Esophagus squamous epithelium (tissue), 5 donors: ENCODE results near the gene GSK3B. TPM values are rescaled to one million over a fixed set of nuclear protein-coding genes. Genes with fewer than 3 reads are reported as not detected.

Experiments
- DNase-seq: peaks from one replicate; lab custom pipeline; 2025; lab: John Stamatoyannopoulos, UW
- H3K27ac ChIP-seq, 4 donors: fragments of 200-600 bp; sonication (generic); one replicate each; pipeline ENCODE4 v1.5.1; 2016 to 2019; ENCODE audit warnings: mild to moderate bottlenecking in 1 of 4
- H3K27me3 ChIP-seq, 4 donors: fragments of 200-600 bp; sonication (generic); 1 replicate in 3 of 4; 2 replicates in 1 of 4; pipeline versions ENCODE4 v1.5.1 to v1.6.0; 2017 to 2021; ENCODE audit warnings: antibody characterized with exemption in 1 of 4
- H3K36me3 ChIP-seq, 3 donors: fragments of 200-600 bp; sonication (generic); one replicate each; pipeline ENCODE4 v1.5.1; 2016 to 2019
- H3K4me1 ChIP-seq, 3 donors: fragments of 200-600 bp; sonication (generic); one replicate each; pipeline ENCODE4 v1.5.1; 2017 to 2019
- H3K4me3 ChIP-seq, 4 donors: fragments of 200-600 bp; sonication (generic); 1 replicate in 3 of 4; 2 replicates in 1 of 4; pipeline ENCODE4 v1.5.1; 2016 to 2019; ENCODE audit warnings: mild to moderate bottlenecking in 2 of 4, moderate library complexity in 1 of 4
- H3K9me3 ChIP-seq, 3 donors: fragments of 200-600 bp; sonication (generic); one replicate each; pipeline ENCODE4 v1.5.1; 2016 to 2019
- POLR2A ChIP-seq, 4 donors: fragments of 450-650 bp; IDR thresholded peaks; one replicate each; pipeline ENCODE4 v1.6.1; 2017; ENCODE audit warnings: antibody characterized with exemption in 4 of 4, mild to moderate bottlenecking in 4 of 4, moderate library complexity in 3 of 4
- WGBS, 2 donors: methylation state at CpG; one replicate each; pipeline ENCODE4 v1.1.5; 2018; 5-methylcytosine and 5-hydroxymethylcytosine counted together
- intact Hi-C: fragments of 100-400 bp; cut with DNase I; formaldehyde crosslinking; loops from one replicate; pipeline ENCODE4 v1.15.0; 2022
- total RNA-seq, 4 donors: library from RNA; depleted of rRNA; stranded (reverse); fragments of >200 nt; gene quantifications; one replicate each; pipeline ENCODE4 v1.1.0, GENCODE V29; 2016
- TF ChIP-seq, protein P1 (sequence below), 6 experiments: fragments of 450-650 bp in 4 of 6; fragments of 200-600 bp in 2 of 6; sonication (generic) in 2 of 6; IDR thresholded peaks; one replicate each; pipeline ENCODE4 v1.5.1; 2016 to 2019; ENCODE audit warnings: antibody characterized with exemption in 6 of 6, mild to moderate bottlenecking in 4 of 6, moderate library complexity in 4 of 6
- donor health status: DM: yes; HTN: yes; CAD: no.

The GSK3B gene
- total RNA-seq, 4 donors from 2014 or later, result 24.1 to 38.9 (median 34.5) TPM

DNA sequence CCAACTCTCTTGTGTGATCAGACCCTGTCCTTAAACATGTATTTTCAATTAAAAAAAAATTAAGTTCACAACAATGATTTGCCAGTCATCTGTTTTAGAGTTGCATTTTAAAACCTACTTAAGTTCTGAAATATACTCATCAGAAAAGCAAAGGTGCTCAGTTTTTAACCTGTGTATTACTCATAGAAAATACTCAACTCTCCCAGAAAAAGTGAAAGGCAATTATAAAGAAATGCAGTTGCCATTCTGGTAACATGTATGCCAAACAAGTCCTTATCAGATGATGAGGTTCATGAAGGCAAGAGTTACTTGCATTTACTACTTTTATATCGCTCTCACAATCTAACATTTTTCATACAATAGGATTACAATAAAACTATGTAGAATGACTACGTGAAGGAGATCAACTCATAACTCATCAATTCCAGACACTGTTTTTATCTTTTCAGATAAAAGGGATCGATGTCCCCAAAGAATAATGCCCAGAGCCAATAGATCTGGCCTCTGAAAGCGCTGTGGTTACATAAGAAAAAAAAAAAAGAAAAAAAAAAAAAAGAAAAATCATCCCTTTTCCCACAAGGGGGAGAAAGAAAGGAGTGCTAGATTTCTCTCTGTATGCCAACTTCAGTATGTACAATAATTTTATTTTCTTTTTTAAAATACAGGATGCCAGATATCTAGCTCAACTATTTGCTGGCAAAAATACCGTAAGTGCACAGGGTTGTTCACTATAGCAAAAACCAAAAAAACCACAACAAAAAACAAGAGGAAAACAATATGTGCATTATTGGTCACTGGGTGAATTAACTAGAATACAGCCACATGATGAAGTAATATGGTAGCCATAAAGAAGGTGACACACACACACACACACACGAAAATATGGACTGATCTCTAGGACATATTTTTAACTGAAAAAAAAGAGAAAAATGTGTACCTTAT, 175.0 kb downstream of the GSK3B start:
- Histone ChIP-seq H3K36me3 (peaks cover 0 to 36% (median 0%) of the 10 kb centered on the region in 3 donors), H3K27me3 (no peaks in the 10 kb centered on the region), H3K27ac (no peak overlapping the region), H3K4me3 (no peak overlapping the region), H3K4me1 (no peaks in the 10 kb centered on the region), H3K9me3 (no peaks in the 10 kb centered on the region)
- intact Hi-C loops, result no loop called here
- 90% methylated on average over 6 of the region's 6 CpGs for WGBS, 2 donors
- DNase-seq, result no peak
- no peak for TF ChIP-seq POLR2A (IDR thresholded peaks at IDR 0.05)

DNA sequence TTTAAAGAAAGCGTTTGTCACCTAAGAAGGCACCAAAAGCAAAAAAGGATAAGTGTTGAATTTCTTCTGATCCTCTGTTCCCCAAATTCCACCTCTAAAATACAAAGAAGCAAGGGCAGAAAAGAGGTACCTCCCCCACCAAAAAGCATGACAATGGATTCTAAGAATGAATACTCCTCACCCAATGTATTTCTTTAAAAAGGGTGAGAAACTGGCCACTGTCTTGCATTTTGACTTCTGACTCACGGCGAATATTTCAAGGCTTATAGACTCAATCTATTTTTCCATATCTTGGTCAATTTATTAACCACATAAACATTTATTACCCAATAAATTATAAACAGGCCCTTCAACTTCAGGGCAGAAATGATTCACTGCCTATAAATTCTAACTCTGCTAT, 181.2 kb downstream of the GSK3B start:
- DNase-seq, result no peak
- intact Hi-C loops, result no loop called here
- 90% methylated on average over 3 of the region's 3 CpGs for WGBS, 2 donors
- Histone ChIP-seq H3K4me1 (peaks cover 0 to 5% (median 0%) of the 10 kb centered on the region in 3 donors), H3K9me3 (no peaks in the 10 kb centered on the region), H3K4me3 (no peak overlapping the region), H3K27ac (no peak overlapping the region), H3K27me3 (no peaks in the 10 kb centered on the region), H3K36me3 (peaks cover 0 to 66% (median 4%) of the 10 kb centered on the region in 3 donors)
- TF ChIP-seq POLR2A (IDR thresholded peaks at IDR 0.05), result no peak
- TF ChIP-seq, protein P1, sequence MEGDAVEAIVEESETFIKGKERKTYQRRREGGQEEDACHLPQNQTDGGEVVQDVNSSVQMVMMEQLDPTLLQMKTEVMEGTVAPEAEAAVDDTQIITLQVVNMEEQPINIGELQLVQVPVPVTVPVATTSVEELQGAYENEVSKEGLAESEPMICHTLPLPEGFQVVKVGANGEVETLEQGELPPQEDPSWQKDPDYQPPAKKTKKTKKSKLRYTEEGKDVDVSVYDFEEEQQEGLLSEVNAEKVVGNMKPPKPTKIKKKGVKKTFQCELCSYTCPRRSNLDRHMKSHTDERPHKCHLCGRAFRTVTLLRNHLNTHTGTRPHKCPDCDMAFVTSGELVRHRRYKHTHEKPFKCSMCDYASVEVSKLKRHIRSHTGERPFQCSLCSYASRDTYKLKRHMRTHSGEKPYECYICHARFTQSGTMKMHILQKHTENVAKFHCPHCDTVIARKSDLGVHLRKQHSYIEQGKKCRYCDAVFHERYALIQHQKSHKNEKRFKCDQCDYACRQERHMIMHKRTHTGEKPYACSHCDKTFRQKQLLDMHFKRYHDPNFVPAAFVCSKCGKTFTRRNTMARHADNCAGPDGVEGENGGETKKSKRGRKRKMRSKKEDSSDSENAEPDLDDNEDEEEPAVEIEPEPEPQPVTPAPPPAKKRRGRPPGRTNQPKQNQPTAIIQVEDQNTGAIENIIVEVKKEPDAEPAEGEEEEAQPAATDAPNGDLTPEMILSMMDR (IDR thresholded peaks at IDR 0.05), result no peak

DNA sequence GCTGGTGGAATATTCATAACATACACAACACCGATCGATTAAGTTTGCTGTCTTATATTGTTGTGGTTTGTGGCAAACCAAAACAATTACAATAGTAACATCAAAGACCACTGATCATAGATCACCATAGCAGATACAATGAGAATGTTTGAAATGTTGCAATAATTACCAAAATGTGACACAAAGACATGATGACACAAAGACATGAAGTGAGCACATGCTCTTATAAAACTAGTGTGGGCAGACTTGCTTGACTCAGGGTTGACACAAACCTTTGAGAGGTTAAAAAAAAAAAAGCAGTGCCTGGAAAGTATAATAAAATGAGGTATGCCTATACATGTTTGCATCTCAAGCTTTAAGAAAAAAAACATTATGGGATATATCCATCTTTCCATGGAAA, 182.0 kb downstream of the GSK3B start:
- no peak overlapping the region for H3K27ac ChIP-seq
- no peak overlapping the region for H3K4me3 ChIP-seq
- intact Hi-C loops, result no loop called here
- H3K9me3 ChIP-seq, result no peaks in the 10 kb centered on the region
- H3K27me3 ChIP-seq, result no peaks in the 10 kb centered on the region
- peaks cover 0 to 66% (median 4%) of the 10 kb centered on the region in 3 donors for H3K36me3 ChIP-seq
- DNase-seq, result no peak
- H3K4me1 ChIP-seq, result peaks cover 0 to 5% (median 0%) of the 10 kb centered on the region in 3 donors
- TF ChIP-seq, protein P1 (IDR thresholded peaks at IDR 0.05), result no peak
- no peak for TF ChIP-seq POLR2A (IDR thresholded peaks at IDR 0.05)
- WGBS, 2 donors, result 25 to 92% methylated on average over 2 of the region's 2 CpGs

DNA sequence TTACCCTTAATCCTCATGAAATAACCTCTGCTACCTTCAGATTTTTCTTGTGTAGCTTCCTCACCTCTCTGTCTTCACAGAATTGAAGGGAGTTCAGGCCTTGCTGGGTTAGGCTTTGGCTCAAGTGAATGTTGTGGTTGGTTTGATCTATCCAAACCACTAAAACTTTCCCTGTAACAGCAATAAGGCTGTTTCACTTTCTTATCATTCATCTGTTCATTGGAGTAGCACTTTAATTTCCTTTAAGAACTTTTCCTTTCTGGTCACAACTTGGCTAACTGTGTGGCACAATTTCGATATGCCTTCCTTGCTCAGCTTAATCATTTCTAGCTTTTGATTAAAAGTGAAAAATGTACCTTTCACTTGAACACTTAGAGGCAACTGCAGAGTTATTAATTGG, 182.5 kb downstream of the GSK3B start:
- Histone ChIP-seq H3K36me3 (peaks cover 0 to 66% (median 4%) of the 10 kb centered on the region in 3 donors), H3K27me3 (no peaks in the 10 kb centered on the region), H3K4me1 (peaks cover 0 to 5% (median 0%) of the 10 kb centered on the region in 3 donors), H3K4me3 (no peak overlapping the region), H3K9me3 (no peaks in the 10 kb centered on the region), H3K27ac (no peak overlapping the region)
- intact Hi-C loops, result no loop called here
- WGBS, 2 donors, result 59 to 76% methylated on average over 1 of the region's 1 CpG
- TF ChIP-seq, protein P1 (IDR thresholded peaks at IDR 0.05), result no peak
- TF ChIP-seq POLR2A (IDR thresholded peaks at IDR 0.05), result no peak
- no peak for DNase-seq

DNA sequence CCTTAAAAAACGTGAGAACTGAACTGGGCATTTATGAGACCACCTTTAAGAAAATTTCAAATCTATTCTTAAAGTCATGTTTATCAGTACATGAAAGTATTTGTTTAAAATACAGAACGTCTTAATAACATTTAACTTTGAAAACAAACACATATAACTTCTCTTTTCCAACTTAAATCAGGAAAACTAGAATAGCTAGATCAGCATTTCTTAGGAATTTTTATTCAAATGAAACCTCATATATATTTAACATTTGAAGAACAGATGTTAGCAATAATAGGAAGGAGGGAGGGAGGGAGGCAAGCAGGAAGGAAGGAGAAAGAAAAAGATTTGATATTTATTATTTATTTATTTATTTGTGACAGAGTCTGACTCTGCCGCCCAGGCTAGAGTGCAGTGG, 192.2 kb downstream of the GSK3B start:
- Histone ChIP-seq H3K9me3 (no peaks in the 10 kb centered on the region), H3K36me3 (peaks cover 0 to 44% (median 0%) of the 10 kb centered on the region in 3 donors), H3K4me3 (no peak overlapping the region), H3K27me3 (no peaks in the 10 kb centered on the region), H3K27ac (no peak overlapping the region), H3K4me1 (no peaks in the 10 kb centered on the region)
- TF ChIP-seq POLR2A (IDR thresholded peaks at IDR 0.05), result no peak
- TF ChIP-seq, protein P1 (IDR thresholded peaks at IDR 0.05), result no peak
- 78 to 93% methylated on average over 3 of the region's 3 CpGs for WGBS, 2 donors
- no peak for DNase-seq
- intact Hi-C loops, result no loop called here
